Measurements from ENCODE around the gene ASPHD1.
"Not testable (repeated sequence)": the region's sequence is repeated elsewhere in the genome, so short reads cannot be mapped to it uniquely, and the experiment has no call there.

Gene ASPHD1

GRCh38 chr16:29877266-29877961 lies 22.9 kb upstream of the ASPHD1 start:
- DNase-seq (ENCODE audit: low read depth in 2 of 2), result peak; percentile 61 to 69

- no peak for DNase-seq (ENCODE audit: low read depth in 2 of 2)
Measured at GRCh38 chr16:29878172-29878571, 22.1 kb upstream of the ASPHD1 start.

GRCh38 chr16:29881050-29881449 lies 19.2 kb upstream of the ASPHD1 start:
- no peak for DNase-seq (ENCODE audit: low read depth in 2 of 2)

- DNase-seq (ENCODE audit: low read depth in 2 of 2), result no peak
Measured at GRCh38 chr16:29883987-29884386, 16.3 kb upstream of the ASPHD1 start.

- not testable (repeated sequence) for DNase-seq (ENCODE audit: low read depth in 2 of 2)
Measured at GRCh38 chr16:29889372-29889771, 10.9 kb upstream of the ASPHD1 start.

GRCh38 chr16:29891525-29892457 lies 8.5 kb upstream of the ASPHD1 start:
- DNase-seq (ENCODE audit: low read depth in 2 of 2), result no peak

GRCh38 chr16:29892458-29892813 lies 7.9 kb upstream of the ASPHD1 start:
- DNase-seq (ENCODE audit: low read depth in 2 of 2), result no peak

- DNase-seq (ENCODE audit: low read depth in 2 of 2), result no peak
Measured at GRCh38 chr16:29893553-29893952, 6.7 kb upstream of the ASPHD1 start.

- no peak for DNase-seq (ENCODE audit: low read depth in 2 of 2)
Measured at GRCh38 chr16:29894352-29894751, 5.9 kb upstream of the ASPHD1 start.

GRCh38 chr16:29896841-29897240 lies 3.4 kb upstream of the ASPHD1 start:
- DNase-seq (ENCODE audit: low read depth in 2 of 2), result no peak

GRCh38 chr16:29897333-29897732 lies 3.0 kb upstream of the ASPHD1 start:
- DNase-seq (ENCODE audit: low read depth in 2 of 2), result no peak

GRCh38 chr16:29898135-29898803 lies 2.0 kb upstream of the ASPHD1 start:
- no peak for DNase-seq (ENCODE audit: low read depth in 2 of 2)

- no peak for DNase-seq (ENCODE audit: low read depth in 2 of 2)
Measured at GRCh38 chr16:29898804-29899515, 1.3 kb upstream of the ASPHD1 start.

- peak; percentile 65 to 77 for DNase-seq (ENCODE audit: low read depth in 2 of 2)
Measured at GRCh38 chr16:29899516-29900101, 679 bp upstream of the ASPHD1 start, which contains the start of gene SEZ6L2. TSS of gene SEZ6L2 (minus strand) at chr16:29899550. CDS start at chr16:29899019, 531 bp downstream.

- no peak for DNase-seq (ENCODE audit: low read depth in 2 of 2)
Measured at GRCh38 chr16:29900888-29901606, 759 bp downstream of the ASPHD1 start.

- DNase-seq (ENCODE audit: low read depth in 2 of 2), result no peak
Measured at GRCh38 chr16:29901607-29901945, 1.3 kb downstream of the ASPHD1 start.

GRCh38 chr16:29903590-29903989 lies 3.3 kb downstream of the ASPHD1 start:
- no peak for DNase-seq (ENCODE audit: low read depth in 2 of 2)

GRCh38 chr16:29904947-29905346 lies 4.7 kb downstream of the ASPHD1 start:
- DNase-seq (ENCODE audit: low read depth in 2 of 2), result no peak

GRCh38 chr16:29905668-29906067 lies 5.4 kb downstream of the ASPHD1 start:
- DNase-seq (ENCODE audit: low read depth in 2 of 2), result no peak

GRCh38 chr16:29906520-29907244 lies 6.4 kb downstream of the ASPHD1 start:
- DNase-seq (ENCODE audit: low read depth in 2 of 2), result no peak

Data from stimulated activated CD4-positive, alpha-beta T cell treated with anti-CD3 and anti-CD28 coated beads, Interleukin-4, amount 100 ng/mL, for 48 hours (primary cell).